ENCODE measurements around the gene CNOT3. TPM values are rescaled to one million over a fixed set of nuclear protein-coding genes. Genes with fewer than 3 reads are reported as not detected.
A peak's percentile ranks its signal among the peaks of the same experiment; 100 is the strongest.

CNOT3 gene
- total and polyA plus RNA-seq, 2 donors (not counting 1 experiment from before 2014, with no cell fraction given), result 28.1 to 82.1 TPM

GRCh38 chr19:54102421-54103169, 35.0 kb upstream of the CNOT3 start, which contains the start of gene NDUFA3:
NDUFA3 (plus strand) TSS chr19:54102855; CDS start chr19:54102879, 24 bp downstream.
- H3K27ac ChIP-seq (ENCODE audit: low read length in 2 of 2), result peak within 1 kb of the TSS; percentile 59 to 74
- Mint-ChIP-seq H3K27me3 (no peaks in the 10 kb centered on the region), H3K9me3 (ENCODE audit: insufficient read depth) (no peaks in the 10 kb centered on the region), H3K4me1 (peaks cover 20% of the 10 kb centered on the region), H3K4me3 (peak within 1 kb of the TSS; percentile 100), H3K27ac (peak within 1 kb of the TSS; percentile 89)
- ATAC-seq (ENCODE audit: low read depth), result peak; percentile 99
- ChIA-PET CTCF (interaction anchor here (0.6 to 1.7 kb wide), 3 partner anchors 12 to 1414 kb away, joined by 3 to 8 read pairs (median 3); partner anchors contain the start of genes PRPF31 and TFPT), POLR2A (interaction anchor here (0.7 to 2.4 kb wide), 3 partner anchors 11 to 34 kb away, joined by 3 to 15 read pairs (median 4); partner anchors contain the start of genes CNOT3, PRPF31 and TFPT)
- peaks cover 0 to 6% of the 10 kb centered on the region in 2 experiments for H3K36me3 ChIP-seq (replicated peaks in 1 of 2; ENCODE audit: control extremely low read depth in 1 of 2, control insufficient read depth in 1 of 2, extremely low read depth in 1 of 2, insufficient read depth in 2 of 2, low read length in 1 of 2)
- peaks cover 3% of the 10 kb centered on the region for H4K20me1 ChIP-seq (ENCODE audit: control insufficient read depth, insufficient read depth, low read length, poor library complexity, severe bottlenecking)
- intact Hi-C loops (cut with micrococcal nuclease), result loop anchor here (1.0 to 5.0 kb wide), 6 partner anchors 13 to 905 kb away; partner anchors contain the start of genes CNOT3, LENG1, MYADM and PRPF31
- 2% methylated on average over 52 of the region's 54 CpGs for WGBS (ENCODE audit: insufficient coverage)
- no peaks in the 10 kb centered on the region for H3K27me3 ChIP-seq (replicated peaks in 1 of 4; ENCODE audit: control extremely low read depth in 1 of 4, control insufficient read depth in 3 of 4, insufficient read depth in 4 of 4, low read length in 3 of 4)
- H3K79me2 ChIP-seq (ENCODE audit: control insufficient read depth, insufficient read depth, low read length), result peaks cover 38% of the 10 kb centered on the region
- TF ChIP-seq CTCF (IDR thresholded peaks at IDR 0.05), result no peak
- TF ChIP-seq EZH2 (IDR thresholded peaks at IDR 0.05; ENCODE audit: borderline replicate concordance, insufficient read depth, low read depth, low read length, poor library complexity, severe bottlenecking), result no peak
- H3K9ac ChIP-seq (ENCODE audit: low read length), result peak within 1 kb of the TSS; percentile 76
- peaks cover 0 to 8% (median 0%) of the 10 kb centered on the region in 3 donors for H3K9me3 ChIP-seq (ENCODE audit: control extremely low read depth in 1 of 3, control insufficient read depth in 2 of 3, insufficient read depth in 1 of 3, low read length in 2 of 3)
- peaks cover 6 to 13% of the 10 kb centered on the region in 2 donors for H3K4me1 ChIP-seq (ENCODE audit: control insufficient read depth in 2 of 2, insufficient read depth in 2 of 2, low read length in 2 of 2)
- H3K4me3 ChIP-seq (ENCODE audit: control extremely low read depth in 1 of 5, extremely low read depth in 1 of 5, insufficient read depth in 1 of 5, low read depth in 2 of 5, low read length in 4 of 5), result peak within 1 kb of the TSS; percentile 59 to 90 (median 76)
- H3K4me2 ChIP-seq (replicated peaks; ENCODE audit: low read depth, low read length, poor library complexity, severe bottlenecking), result peak within 1 kb of the TSS; percentile 92
- peak within 1 kb of the TSS; percentile 88 for H2AFZ ChIP-seq (ENCODE audit: insufficient read depth, low read depth, low read length, poor library complexity, severe bottlenecking)
- DNase-seq, result peak; percentile 99
